Stomach smooth muscle (tissue), 2 donors: ENCODE results near the gene C17orf67.
A peak's percentile ranks its signal among the peaks of the same experiment; 100 is the strongest.

Experiments
- H3K27ac ChIP-seq: one replicate; pipeline ENCODE4 v1.7.0; 2013; ENCODE audit warnings: mild to moderate bottlenecking, low read length, inconsistent platforms
- H3K27me3 ChIP-seq, 2 donors: one replicate each; pipeline ENCODE4 v1.7.0; 2013; ENCODE audit warnings: low read length in 2 of 2; ENCODE audit not compliant: insufficient read depth in 2 of 2, control insufficient read depth in 1 of 2
- H3K36me3 ChIP-seq, 2 donors: one replicate each; pipeline ENCODE4 v1.7.0; 2013; ENCODE audit warnings: low read length in 2 of 2; ENCODE audit not compliant: control insufficient read depth in 2 of 2, insufficient read depth in 2 of 2
- H3K4me1 ChIP-seq: one replicate; pipeline ENCODE4 v1.7.0; 2013; ENCODE audit warnings: low read length; ENCODE audit not compliant: control insufficient read depth, insufficient read depth
- H3K4me3 ChIP-seq, 2 donors: one replicate each; pipeline ENCODE4 v1.7.0; 2013; ENCODE audit warnings: low read length in 2 of 2
- H3K9ac ChIP-seq, 2 donors: one replicate each; pipeline ENCODE4 v1.7.0; 2013; ENCODE audit warnings: low read length in 2 of 2, mild to moderate bottlenecking in 1 of 2
- H3K9me3 ChIP-seq, 2 donors: one replicate each; pipeline ENCODE4 v1.7.0; 2013; ENCODE audit warnings: low read length in 2 of 2; ENCODE audit not compliant: control insufficient read depth in 2 of 2
- donor health status: healthy.
- donor health status: Pancreatic carcinoma.

The C17orf67 gene

GRCh38 chr17:56833057-56833808, 487 bp downstream of the C17orf67 start:
- Histone ChIP-seq H3K36me3 (peaks cover 3% of the 10 kb centered on the region in 2 donors), H3K27ac (no peak overlapping the region), H3K27me3 (no peaks in the 10 kb centered on the region), H3K4me3 (peak overlapping the region; percentile 83 to 86), H3K4me1 (peaks cover 22% of the 10 kb centered on the region), H3K9me3 (no peaks in the 10 kb centered on the region), H3K9ac (peak overlapping the region; percentile 58 to 63)

GRCh38 chr17:56832446-56832845, 1.3 kb downstream of the C17orf67 start:
- Histone ChIP-seq H3K4me1 (peaks cover 22% of the 10 kb centered on the region), H3K27me3 (no peaks in the 10 kb centered on the region), H3K9ac (no peak overlapping the region), H3K9me3 (no peaks in the 10 kb centered on the region), H3K27ac (no peak overlapping the region), H3K36me3 (peaks cover 3 to 4% of the 10 kb centered on the region in 2 donors), H3K4me3 (peak overlapping the region; percentile 83 to 86)

GRCh38 chr17:56831369-56832095, 2.2 kb downstream of the C17orf67 start:
- no peaks in the 10 kb centered on the region for H3K27me3 ChIP-seq
- no peak overlapping the region for H3K4me3 ChIP-seq
- peaks cover 3 to 4% of the 10 kb centered on the region in 2 donors for H3K36me3 ChIP-seq
- H3K4me1 ChIP-seq: peaks cover 22% of the 10 kb centered on the region
- H3K9me3 ChIP-seq: no peaks in the 10 kb centered on the region
- H3K27ac ChIP-seq: no peak overlapping the region
- H3K9ac ChIP-seq: no peak overlapping the region

DNA sequence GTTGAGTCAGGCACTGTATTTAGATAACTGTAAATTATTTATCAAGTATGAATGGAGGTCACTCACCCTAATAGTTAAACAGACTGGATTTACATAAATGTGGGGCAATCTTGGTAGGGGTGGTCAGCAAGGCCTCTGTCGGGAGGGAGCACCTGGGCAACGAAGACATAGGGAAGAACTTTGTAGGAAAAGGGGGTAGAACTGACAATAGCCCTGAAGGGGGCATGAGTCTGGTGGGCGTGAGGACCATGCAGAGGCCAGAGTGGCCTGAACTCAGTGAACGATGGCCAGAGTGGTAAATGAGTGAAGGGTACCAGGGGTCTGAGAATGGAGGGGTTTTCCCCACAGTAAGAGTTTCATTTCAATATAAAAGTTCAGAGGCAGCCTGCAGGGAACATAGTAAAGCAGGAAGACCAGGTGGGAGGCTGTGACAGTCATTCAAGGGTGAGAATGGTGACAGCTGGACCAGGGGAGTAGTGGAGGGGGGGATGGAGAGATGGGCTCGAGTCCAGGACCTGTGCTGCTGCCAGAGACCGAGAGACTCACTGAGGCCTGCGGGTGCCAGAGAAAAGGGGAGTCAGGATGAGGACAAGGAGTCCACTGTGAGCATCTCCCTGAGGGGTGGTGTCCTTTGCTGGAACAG, 2.9 kb downstream of the C17orf67 start:
- no peaks in the 10 kb centered on the region for H3K27me3 ChIP-seq
- peaks cover 3 to 4% of the 10 kb centered on the region in 2 donors for H3K36me3 ChIP-seq
- no peak overlapping the region for H3K27ac ChIP-seq
- H3K9me3 ChIP-seq: no peaks in the 10 kb centered on the region
- H3K4me1 ChIP-seq: peaks cover 22% of the 10 kb centered on the region
- no peak overlapping the region for H3K4me3 ChIP-seq
- H3K9ac ChIP-seq: no peak overlapping the region

- H3K4me3 ChIP-seq: no peak overlapping the region
- H3K27ac ChIP-seq: no peak overlapping the region
- no peaks in the 10 kb centered on the region for H3K27me3 ChIP-seq
- H3K4me1 ChIP-seq: no peaks in the 10 kb centered on the region
- H3K9me3 ChIP-seq: no peaks in the 10 kb centered on the region
- peaks cover 4 to 10% of the 10 kb centered on the region in 2 donors for H3K36me3 ChIP-seq
- no peak overlapping the region for H3K9ac ChIP-seq
Observed at GRCh38 chr17:56826611-56827414, 6.9 kb downstream of the C17orf67 start.

DNA sequence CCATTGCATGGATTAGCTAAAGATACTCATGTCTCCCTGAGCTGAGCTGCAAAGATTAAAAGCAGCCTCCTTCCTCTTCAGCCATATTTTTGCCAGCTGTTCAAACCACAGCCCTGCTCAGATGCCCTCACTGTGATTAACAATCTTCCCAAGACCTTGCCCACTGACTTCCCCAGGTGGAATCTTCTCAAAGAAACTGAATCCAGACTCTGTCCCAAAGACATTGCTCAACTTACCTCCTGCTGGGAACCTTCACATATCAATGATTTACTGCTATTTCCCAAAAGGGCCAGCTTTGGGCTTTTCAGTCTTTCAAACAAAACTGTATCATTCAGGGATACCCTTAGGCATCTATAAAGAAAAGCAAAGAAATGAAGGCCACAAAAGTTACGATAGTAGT, 9.2 kb downstream of the C17orf67 start:
- H3K27me3 ChIP-seq: no peaks in the 10 kb centered on the region
- no peaks in the 10 kb centered on the region for H3K9me3 ChIP-seq
- H3K4me3 ChIP-seq: no peak overlapping the region
- no peaks in the 10 kb centered on the region for H3K4me1 ChIP-seq
- H3K27ac ChIP-seq: no peak overlapping the region
- H3K9ac ChIP-seq: no peak overlapping the region
- H3K36me3 ChIP-seq: peaks cover 4 to 7% of the 10 kb centered on the region in 2 donors

- Histone ChIP-seq H3K4me1 (no peaks in the 10 kb centered on the region), H3K27ac (no peak overlapping the region), H3K36me3 (peaks cover 4 to 7% of the 10 kb centered on the region in 2 donors), H3K4me3 (no peak overlapping the region), H3K27me3 (no peaks in the 10 kb centered on the region), H3K9ac (no peak overlapping the region), H3K9me3 (no peaks in the 10 kb centered on the region)
Observed at GRCh38 chr17:56823848-56824247, 9.9 kb downstream of the C17orf67 start.

DNA sequence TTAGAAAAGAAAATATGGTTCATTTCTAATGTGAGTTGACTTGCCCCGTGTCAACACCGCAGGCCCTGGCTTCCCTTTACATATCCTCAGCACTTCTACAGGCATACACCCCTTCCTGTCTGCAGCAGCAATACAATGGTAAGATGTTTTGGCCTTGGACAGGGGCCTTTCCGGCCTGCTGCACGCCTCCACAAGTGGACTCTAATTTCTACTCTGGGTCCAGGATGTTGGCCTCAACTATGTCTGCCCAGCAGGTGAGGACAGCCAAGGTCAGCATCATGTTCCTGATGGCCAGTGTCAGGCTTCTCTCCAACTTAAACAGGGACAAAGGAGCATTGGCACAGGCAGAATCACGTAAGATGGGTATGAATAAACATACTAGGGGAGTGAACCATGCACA, 11.0 kb downstream of the C17orf67 start:
- Histone ChIP-seq H3K4me1 (no peaks in the 10 kb centered on the region), H3K27me3 (no peaks in the 10 kb centered on the region), H3K9me3 (no peaks in the 10 kb centered on the region), H3K27ac (no peak overlapping the region), H3K4me3 (no peak overlapping the region), H3K9ac (no peak overlapping the region), H3K36me3 (peaks cover 4 to 7% of the 10 kb centered on the region in 2 donors)

DNA sequence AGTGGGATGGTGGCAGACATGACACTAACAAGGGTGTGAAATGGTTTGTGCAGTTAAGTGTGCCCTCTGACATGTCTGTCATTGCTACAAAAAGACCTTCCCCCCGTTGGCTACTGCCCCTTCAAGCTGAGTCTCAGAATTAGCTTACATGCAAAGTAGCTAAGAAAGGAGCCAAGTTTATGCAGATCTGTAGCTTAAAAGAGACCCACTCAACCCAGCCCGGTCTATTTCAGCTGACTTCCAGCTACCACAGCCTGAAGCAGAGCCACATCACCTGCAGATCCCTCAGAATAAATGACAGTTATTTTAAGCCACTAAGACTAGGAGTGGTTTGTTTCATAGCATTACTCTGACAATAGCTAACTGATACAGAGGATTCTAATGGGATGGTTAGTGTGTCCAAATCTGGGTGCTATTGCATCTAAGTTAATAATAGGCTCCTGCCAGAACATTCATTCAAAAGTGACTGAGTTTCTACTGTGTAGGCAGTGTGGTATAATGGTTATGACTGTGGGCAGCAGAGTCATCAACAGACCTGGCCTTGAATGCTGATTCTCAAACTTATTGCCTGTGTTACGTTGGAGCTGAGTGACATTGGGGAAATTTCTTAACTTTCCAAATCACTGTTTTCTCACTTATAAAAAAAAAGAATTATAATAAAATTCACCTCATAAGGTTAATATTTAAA, 11.7 kb downstream of the C17orf67 start:
- Histone ChIP-seq H3K4me3 (no peak overlapping the region), H3K4me1 (no peaks in the 10 kb centered on the region), H3K27ac (no peak overlapping the region), H3K9ac (no peak overlapping the region), H3K36me3 (peaks cover 2 to 7% of the 10 kb centered on the region in 2 donors), H3K27me3 (no peaks in the 10 kb centered on the region), H3K9me3 (no peaks in the 10 kb centered on the region)

GRCh38 chr17:56820207-56820606, 13.5 kb downstream of the C17orf67 start:
- no peak overlapping the region for H3K27ac ChIP-seq
- no peak overlapping the region for H3K9ac ChIP-seq
- H3K27me3 ChIP-seq: no peaks in the 10 kb centered on the region
- H3K4me1 ChIP-seq: no peaks in the 10 kb centered on the region
- H3K36me3 ChIP-seq: peaks cover 2 to 7% of the 10 kb centered on the region in 2 donors
- H3K4me3 ChIP-seq: no peak overlapping the region
- H3K9me3 ChIP-seq: no peaks in the 10 kb centered on the region
